Inflammatory macrophage treated with lipopolysaccharide for 1 hour (primary cell): ENCODE measurements around the gene OR2G2.

ENCODE experiments used
- DNase-seq, 2 donors: peaks; one replicate each; pipeline ENCODE4 v3.0.0-alpha.2; 2020 to 2022

OR2G2 gene, protein sequence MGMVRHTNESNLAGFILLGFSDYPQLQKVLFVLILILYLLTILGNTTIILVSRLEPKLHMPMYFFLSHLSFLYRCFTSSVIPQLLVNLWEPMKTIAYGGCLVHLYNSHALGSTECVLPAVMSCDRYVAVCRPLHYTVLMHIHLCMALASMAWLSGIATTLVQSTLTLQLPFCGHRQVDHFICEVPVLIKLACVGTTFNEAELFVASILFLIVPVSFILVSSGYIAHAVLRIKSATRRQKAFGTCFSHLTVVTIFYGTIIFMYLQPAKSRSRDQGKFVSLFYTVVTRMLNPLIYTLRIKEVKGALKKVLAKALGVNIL

DNA sequence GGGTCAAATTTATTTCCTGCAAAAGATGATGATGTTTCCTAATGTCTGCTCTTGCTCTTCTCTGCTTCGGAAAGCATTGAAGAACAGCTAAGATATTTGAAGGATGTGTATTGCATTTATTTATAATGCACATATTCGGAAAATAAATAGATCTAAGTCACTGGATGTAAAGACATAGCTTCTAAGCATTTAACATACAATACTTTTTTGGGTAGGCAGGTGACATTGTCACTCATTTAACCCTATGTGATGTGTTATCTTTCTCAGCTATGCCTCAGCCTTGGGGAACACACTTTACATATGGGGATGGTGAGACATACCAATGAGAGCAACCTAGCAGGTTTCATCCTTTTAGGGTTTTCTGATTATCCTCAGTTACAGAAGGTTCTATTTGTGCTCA lies at the start of gene OR2G2:
TSS of gene OR2G2 (plus strand) at position 301 of the 400 bp plus-strand sequence. CDS start at position 301, 0 bp downstream.
- no peak for DNase-seq

DNA sequence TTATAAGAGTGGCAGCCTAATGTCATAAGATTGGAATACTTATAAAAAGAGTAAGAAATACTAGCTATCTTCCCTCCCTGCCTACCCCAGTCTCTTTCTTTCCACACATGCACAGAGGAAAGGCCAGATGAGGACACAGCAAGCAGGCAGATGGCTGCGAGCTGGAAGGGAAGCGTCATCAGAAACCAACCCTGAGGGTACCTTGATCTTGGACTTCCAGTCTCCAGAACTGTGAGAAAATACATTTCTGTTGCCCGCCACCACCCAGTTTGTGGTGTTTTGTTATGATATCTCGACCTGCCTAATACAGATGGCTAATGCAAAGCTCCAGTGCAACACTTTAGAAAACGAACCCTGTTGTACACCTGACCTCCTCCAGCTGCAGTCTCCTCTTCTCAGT lies 49.6 kb upstream of the OR2G2 start:
- no peak for DNase-seq

DNA sequence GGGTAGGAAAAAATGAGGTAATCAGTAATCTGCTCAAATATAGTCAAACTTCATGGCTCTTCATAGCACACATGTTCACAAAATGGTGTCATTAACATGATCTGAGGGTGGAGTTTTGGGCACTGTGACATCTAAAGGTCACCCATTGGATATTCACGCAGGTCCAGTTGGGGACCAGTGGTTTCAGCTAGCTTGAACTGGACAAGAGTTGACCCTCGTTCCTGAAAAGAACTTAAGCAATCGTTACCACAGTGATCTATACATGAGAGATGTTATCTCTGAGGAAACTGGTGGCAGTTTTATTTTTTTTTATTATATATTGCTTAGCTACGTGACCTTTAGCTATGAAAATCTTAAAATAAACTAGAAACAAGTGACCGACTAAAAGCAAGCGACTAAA lies 48.9 kb upstream of the OR2G2 start:
- DNase-seq, result no peak

DNA sequence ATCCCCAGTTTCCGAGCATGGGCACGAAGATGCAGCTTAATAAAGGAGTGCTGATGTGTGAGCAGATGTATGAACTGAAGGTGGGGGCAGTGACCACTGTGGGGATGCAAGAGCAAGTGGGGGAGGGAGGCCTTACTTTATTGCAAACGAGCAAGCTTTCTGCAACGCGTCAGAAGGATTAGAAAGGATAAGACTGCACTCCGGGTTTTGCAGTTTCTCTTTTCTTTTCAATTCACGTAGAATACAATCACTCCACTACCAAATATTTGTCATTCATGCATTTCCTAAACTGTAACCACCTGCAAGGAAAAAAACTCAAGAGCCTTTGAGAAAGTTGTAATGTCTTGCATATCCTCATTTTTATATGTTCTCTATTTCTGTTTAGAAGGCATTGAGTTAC lies 47.6 kb upstream of the OR2G2 start:
- DNase-seq, result no peak

DNA sequence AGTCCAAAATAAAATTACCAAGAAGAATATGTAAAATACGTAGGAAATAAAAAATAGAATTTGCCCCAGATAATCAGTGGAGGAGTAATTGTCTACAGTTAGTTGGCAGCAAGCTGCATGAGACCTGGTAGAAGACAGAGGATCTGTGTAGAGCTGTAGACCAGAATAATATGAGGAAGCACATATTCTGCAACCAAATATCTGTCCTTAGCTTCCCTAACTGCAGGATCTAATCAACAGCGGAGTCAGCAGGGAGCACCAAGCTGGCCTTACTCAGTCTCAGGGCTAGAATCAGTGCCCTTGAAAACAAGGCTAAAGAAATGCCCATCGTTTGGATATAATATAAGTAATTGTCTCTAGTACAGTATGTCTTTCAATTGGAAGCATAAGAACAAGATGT lies 45.3 kb upstream of the OR2G2 start:
- DNase-seq, result peak in 1 of 2 donors; percentile 12

DNA sequence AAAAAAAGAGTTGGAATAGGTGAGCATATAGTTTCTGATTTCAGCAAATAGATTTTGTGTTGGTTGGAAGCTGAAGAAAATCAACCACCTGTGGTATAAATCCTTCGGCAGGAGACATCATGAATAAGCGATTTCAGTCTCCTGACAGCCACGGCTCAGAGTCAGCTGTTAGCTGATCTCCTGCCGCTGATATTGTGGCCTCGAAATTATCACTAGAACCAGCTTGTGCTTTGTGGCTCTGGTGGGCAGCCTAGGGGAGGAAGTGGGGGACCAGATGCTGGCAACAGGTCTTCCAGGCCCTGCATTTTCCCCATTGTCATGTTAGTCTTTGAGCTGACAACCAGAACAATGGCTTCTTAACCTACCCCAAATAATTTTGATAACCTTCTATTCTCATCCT lies 40.1 kb upstream of the OR2G2 start:
- no peak for DNase-seq

DNA sequence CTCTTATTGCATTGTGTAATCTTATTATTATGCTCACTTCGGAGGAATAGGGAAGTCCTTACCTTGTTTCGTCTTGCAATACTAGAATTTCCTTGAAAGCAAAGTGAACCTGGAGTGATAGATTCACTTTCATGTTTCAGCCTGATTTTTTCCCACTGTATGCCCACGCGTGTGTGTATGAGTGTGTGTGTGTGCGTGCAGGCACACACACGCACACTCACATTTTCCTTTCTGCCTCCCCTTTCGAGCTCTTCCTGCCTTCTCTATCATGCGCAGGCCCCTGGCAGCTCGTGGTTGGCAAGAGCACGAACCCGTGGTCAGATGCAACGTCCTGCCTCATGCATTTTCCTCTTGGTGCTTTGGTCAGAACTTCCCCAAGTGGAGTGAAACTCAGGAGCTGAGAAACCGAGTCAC lies 39.4 kb upstream of the OR2G2 start, which contains the start of gene GCSAML:
TSS of gene GCSAML (plus strand) at position 366 of the 414 bp plus-strand sequence. CDS start 58 bp downstream, outside the sequence.
- DNase-seq, result peak; percentile 22 to 59

DNA sequence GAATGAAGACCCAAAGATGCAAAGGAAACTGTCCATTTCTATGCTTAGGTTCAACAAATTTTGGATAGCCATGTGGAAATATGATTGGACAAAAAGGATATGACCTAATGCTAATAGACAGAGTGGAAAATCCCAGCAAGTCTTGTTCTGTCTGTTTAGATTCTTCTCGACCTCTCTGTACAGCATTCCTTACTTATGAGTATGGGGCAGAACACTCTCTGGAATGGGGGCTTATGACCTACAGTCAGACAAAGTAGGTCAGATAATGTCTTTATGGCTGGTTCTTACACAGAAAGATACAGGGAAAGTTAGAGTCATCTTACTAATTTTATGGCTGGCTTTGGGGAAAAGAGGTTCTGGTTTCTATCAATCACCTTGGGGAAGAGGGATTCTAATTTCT lies 36.4 kb upstream of the OR2G2 start:
- no peak for DNase-seq

DNA sequence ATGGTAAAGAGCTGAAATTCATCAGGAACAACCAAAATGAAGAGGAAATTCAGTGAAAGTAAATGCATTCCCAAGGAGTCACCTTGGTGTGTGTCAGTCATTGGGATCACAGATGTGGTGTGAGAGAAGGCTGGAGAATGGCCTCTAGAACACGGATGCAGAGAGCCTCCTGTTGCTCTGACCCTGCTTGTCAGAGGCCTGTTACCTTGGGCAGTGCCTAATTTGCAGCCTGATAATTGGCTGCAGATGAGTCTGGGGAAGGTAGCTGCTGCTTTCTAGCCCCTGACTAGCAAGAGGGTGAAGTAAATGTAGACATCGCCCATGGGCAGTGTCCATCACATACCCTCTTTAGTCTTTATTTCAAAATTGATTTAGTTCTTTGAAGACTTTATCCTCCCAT lies 35.9 kb upstream of the OR2G2 start:
- no peak for DNase-seq

DNA sequence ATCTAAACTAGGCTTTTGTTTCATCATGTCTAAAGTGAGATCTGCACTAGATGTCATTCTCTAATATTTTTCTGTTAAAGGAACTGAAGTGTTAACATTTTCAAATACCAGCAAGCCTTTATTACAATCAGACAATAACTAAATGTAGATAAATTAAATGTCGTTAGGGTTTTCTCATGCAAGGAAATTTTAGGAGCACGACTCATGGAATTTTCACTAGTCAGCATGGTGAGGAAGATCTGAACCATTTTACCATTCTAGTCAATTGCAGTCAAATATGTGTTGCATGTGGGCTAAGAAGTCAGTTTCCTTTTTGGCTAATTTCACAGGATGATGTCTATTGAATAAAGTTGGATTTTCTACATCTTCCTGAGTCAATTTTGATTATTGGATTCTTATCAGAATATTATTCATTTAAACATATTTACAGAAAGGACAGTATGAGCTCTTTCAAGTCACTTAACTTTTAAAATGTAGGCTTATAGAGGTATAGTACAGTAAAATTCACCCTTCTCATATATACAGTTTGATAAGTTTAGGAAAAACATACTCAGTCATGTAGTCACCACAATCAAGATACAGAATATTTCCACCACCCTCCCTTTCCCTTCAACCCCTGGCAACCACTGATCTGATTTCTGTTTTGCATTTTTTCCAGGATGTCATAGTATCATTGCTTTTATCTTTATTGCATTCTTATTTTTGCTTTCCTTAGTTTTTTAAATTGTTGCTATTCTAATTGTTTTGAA lies 30.1 kb upstream of the OR2G2 start:
- no peak for DNase-seq

DNA sequence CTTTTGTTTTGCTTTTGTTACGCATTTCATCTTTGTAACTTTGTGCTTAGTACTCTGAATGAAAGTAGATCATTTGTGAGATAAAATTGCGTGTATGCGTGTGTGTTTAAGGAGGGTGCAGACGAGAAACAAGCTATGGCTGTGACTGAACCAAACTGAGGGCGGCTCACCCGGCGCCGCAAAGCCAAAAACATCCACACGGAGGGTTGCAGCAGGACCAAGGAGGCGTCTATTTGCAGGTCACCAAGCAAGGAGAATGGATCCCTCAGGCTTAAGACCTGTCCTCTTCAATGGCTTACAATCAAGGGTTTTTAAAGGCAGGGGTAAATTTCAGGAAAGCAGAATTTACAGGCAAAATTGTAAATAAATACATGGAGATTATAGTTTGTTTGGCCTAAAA lies 26.4 kb upstream of the OR2G2 start:
- DNase-seq, result no peak

DNA sequence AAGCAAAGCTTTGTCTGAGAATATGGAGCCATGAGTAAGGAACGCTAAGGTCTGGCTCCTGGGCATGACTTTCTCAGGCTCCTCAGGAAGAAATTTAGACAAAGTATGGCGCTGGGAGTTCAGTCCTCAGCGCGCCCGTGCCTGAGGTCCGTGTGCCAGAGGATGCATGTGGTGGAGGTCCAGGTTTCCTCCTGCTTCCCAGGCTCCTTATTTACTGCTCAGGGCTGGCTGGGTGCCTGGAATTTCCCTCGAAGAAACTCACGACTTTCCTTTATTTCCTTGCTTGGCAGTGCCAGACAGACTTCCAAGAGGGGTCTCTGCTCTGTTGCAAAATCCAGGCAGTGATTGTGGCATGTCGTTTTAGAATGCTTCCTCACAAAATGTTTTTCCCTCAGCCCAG lies 26.0 kb upstream of the OR2G2 start:
- no peak for DNase-seq

DNA sequence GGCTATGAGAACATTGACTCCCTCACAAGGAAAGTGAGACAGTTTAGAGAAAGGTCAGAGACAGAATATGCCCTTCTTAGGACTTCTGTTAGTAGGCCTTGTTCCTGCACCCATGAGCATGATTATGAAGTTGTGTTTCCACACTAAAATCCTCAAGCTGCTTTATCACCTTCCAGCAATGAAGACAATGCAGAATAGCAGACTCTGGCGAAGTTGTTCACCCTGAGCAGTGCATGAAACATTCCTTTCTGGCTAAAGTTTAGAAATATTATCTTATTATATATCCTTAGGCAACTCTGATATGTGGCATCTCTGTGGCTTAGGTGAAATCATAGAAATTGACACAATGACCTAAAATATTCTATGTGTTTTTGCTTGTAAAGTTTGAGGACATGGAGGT lies 13.9 kb upstream of the OR2G2 start:
- DNase-seq, result no peak

DNA sequence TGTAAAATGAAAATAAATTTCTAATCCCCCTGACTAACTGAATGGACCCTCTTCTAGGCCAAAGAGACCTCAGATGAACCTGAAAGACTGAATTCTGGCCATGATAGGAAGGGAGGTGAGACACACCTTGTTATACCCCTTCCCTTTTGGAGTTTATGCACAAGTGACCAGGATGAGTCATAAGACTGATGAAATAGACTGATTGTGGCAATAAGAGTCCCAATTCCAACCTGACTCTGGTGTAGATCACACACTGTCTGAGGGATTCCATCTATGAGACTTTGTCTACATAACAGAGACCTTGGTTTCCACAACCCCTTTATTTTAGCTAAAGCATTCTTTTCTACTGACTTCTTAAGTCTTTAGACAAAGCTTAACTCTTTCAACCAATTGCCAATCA lies 13.5 kb upstream of the OR2G2 start:
- peak; percentile 3 to 5 for DNase-seq

DNA sequence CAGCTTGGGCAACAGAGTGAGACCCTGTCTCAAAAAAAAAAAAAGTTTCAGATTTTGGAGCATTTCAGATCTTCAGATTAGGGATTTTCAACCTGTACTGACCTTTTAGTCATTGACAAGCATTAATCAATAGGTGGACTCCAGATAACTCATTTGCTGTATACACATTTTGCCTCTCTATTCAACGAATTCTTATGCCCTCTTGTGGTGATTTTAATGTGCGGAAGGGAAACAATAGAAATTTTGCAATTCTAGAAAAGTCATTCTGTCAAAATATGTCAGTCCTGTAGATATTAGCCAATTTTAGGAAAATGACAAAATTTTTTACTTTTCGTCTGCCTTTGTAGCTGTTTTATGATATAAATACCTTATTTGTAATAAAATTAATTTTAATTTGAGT lies 11.6 kb upstream of the OR2G2 start:
- DNase-seq, result peak; percentile 80 to 92

DNA sequence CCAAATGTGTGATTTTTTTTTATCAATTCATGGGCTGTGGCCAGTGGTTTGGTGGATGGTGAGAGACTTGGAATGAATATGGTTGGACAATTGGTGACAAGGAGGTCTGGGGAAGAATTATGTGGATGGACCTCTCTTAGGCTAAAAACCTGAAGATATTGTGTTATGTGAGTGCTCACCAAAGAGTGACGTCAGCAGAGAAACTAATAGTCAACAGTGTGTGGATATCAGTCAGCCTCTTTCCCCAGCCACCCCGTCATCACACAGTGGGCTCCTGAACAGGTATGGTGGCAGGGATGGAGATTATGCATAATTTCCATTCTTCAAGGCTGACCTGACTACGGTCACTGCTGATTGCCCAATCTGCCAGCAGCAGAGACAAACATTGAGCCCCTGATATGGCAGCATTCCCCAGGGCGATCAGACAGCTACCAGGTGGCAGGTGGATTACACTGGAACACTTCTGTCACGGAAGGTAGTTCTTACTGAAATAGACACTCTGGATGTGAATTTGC lies 9.2 kb upstream of the OR2G2 start:
- DNase-seq, result no peak

DNA sequence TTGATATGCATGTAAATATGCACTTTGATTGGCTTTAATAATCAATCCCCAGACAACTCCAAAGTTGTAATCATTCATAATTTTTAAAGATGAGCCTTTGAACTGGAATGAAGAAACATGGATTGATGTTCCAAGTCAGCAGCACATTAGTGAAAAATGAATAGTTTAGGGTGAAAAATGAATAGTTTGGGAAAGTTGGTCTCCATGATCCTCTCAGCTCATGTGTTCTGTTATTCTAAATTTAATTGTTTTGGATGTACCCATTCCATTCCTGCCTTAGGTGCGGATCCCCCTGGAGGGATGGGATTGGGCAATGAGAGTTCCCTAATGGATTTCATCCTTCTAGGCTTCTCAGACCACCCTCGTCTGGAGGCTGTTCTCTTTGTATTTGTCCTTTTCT lies 17.1 kb downstream of the OR2G2 start, which contains the start of gene OR2G3:
TSS of gene OR2G3 (plus strand) at position 301 of the 400 bp plus-strand sequence. CDS start at position 301, 0 bp downstream.
- no peak for DNase-seq

DNA sequence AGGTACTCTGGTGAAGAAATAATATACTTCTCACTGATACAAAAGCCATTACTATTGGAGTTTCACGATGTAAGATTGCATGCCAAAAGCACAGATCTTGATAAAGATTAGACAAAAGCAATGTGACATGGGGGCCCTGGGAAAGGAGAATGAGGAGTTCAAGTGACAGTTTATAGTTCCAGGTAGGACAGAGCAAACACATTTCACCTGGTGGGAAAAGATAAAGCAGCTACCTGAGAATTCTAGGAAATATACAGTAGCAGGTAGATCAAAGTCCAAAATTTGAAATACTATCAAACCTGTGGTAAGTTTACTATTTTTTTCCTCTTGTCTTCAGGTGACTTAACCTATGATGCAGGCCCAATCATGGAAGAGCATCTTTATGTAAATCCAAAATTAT lies 25.2 kb downstream of the OR2G2 start:
- no peak for DNase-seq

DNA sequence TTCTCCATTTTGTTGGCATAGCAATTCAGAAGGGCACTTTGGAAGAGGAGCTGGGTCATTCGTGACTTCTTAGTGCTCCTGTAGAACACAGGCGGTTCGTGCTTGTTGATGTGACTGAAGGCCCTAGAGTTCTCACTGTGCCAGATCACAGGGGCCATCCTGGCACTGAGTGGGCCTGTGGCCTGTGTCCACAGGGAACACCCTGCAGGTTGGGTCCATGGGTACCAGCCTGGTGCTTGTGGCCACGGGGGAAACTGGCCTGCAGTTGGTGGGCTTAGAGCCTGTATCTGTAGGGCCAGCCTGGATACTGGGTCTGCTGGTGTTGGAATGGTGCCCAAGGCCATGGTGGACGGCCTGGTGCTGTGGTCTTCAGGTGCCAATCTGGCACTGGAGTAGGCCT lies 26.5 kb downstream of the OR2G2 start:
- no peak for DNase-seq

DNA sequence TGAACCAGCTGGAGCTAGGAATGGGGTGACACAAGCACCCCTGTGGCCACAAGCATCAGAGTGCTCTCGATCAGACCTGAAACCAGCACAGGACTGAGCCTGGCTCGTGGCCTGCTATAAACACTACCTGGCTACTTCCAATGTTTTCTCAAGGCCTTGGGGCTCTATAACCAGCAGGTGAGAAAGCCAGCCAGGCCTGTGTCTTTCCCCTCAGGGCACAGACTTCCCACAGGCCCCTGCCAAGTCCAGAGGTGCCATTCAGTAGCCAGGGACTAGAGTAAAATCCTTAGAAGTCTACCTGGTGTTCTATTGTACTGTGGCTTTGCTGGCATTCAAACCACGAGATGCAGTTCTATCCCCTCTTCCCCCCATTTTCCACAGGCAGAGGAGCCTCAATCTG lies 39.8 kb downstream of the OR2G2 start:
- no peak for DNase-seq

DNA sequence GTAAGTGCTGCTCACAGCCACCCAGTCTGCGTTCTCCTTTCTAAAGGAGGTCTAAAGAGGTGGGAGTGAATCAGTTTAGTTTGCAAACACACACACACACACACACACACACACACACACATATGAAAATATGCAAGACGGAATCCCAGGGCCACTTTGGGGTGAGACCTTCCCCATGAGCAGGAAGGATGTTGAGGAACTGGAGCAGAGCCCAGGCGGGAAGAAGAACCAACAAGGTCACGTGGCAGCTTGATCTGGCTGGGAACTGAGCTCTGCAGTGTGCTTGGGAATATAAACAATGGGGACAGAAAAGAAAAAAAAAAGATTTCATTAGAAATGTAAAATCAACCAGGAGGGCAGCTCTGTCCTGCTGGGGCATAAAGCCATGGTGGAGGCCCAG lies 49.9 kb downstream of the OR2G2 start:
- no peak for DNase-seq

DNA sequence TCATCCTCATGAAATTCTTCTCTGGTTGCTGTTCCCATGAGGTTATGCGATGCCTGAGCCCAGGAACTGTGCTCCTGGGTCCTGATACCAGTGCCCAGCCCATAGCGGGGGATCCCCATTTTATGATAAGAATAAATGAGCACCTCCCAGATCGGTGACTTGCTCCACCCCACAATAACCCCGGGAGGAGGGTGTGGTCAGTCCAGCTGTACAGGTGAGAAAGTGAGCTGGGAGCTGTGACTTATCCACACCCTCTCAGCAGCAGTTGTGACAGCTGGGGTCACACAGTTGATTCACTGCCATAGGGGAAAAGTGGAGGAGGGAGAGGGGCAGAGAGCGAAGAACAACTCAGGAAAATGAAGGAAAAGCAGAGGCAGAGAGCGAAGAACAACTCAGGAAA lies 50.6 kb downstream of the OR2G2 start:
- DNase-seq, result no peak
